ENCODE data around the gene GALNT3. TPM values are rescaled to one million over a fixed set of nuclear protein-coding genes. Genes with fewer than 3 reads are reported as not detected.

The GALNT3 gene
- polyA plus RNA-seq (2013, experiment 1 of 2; ENCODE audit: insufficient read length): 0.57 TPM
- 1.7 TPM for polyA plus RNA-seq (2013, experiment 2 of 2; ENCODE audit: insufficient read length)

DNA sequence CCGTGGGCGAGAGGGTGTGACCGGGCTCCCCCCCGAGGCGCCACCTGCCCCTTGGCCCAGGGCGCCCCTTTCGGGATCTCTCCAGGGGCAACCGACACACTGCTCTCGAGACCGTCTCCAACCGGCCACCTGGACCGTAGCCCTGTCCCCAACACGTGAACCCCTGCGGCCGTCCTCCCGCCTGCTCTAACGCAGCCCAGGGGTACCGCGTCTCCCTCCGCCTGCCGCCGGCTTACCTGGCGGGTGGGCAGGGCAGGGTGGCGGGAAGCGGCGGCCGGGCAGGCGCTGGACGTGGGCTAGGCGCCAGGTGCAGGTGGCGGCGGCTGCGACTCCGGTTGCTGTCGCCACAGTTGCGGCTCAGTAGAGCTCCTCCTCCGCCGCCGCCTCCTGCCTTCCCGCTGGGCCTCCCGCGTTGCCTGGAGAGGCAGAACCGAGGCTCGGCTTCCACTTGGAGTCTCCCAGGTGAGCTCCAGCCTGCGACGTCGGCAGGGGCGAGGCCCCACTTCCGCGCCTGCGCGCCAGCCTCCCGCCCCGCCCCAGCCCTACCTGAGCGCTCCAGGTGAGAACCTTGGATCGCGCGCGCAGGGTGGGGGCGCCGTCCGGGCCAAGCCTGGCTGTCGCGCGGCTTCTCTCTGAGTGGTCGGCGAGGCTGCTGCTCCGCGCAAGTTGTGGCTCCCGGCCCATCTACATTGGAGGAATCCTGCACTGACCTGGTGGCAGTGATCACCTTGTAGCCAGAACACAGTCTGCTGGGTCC lies at the start of gene GALNT3:
Gene GALNT3 (minus strand): TSS at position 469 of the 757 bp plus-strand sequence. CDS start 23,547 bp downstream, outside the sequence.
- DNase-seq: no peak

DNA sequence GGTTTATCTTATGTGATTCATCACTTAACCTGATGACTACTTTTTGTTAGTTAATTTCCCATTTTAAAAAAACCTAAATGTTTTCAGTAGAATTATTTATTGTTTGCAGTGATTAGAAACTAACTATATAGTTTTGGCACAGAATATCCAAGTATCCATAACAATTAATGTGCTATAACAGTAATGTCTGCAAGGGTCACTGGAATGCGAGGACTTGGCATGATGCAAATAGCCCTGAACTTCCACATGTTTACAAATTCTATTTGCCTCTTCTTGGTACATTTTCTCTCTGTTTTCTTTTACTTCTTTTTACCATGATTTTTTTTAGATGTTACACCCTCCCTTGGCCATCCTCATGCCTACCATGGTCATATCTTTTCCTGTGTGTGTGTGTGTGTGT lies 49.3 kb upstream of the GALNT3 start:
- no peak for DNase-seq

DNA sequence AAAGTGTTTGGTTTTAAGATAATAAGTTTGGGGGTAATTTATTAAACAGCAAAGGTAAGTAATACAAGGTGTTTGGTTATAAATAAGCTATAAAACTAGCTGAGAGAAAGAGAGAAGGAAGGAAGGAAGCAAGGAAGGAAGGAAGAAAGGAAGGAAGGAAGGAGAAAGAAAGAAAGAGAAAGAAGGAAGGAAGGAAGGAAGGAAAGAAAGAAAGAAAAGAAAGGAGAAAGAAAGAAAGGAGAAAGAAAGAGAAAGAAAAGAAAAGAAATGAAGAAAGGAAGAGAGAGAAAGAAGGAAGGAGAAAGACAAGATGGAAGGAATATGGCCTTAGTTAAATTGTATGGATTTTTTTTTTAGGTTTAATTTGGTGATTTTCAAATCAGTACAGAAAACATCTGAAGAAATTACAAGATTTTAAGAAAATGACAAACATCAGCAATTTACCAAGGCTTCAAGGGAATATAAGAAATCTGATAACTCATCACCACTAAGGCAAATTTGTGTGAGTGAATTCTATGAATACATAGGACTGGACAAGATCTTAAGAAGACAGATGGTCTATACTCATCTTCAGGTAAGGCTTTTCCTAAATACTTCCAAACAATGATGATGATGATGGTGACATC lies 46.4 kb upstream of the GALNT3 start:
- DNase-seq: no peak

DNA sequence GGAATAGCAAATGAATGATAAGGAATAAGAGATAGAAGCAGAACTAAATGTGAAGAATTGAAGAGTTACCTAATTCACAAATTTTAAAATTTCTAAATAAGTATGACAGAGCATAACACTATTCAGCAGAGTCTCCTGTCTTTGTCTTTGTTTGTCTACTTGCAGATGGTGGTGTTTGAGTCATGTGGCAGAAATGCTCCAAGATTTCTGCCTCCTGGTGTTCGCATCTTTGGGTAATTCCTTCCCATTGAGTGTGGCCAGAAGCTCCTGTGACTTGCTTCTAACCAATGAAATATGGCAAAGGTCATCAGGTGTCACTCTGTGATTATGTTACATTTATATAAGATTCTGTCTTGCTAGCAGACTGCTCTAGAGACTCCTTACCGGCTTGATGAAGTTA lies 45.6 kb upstream of the GALNT3 start:
- DNase-seq: peak; percentile 12

DNA sequence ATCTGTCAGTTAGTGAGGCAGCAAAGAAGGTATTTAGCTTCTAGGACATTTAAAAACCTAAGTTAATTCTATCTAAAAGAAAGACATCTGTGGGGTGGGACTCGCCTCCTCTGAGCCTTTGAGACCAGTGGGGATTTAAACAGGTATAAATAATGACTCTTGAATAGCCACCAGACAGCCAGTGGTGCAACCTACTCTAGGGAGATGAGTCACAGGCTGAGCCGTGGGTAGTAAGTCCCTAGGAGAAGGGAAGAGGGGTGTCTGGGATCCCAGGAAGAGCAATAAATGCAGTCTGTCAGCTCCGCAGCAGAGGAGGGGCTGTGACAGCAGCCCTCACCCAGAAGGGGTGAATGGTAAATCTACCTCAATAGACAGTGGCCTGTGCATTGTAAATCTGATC lies 43.1 kb upstream of the GALNT3 start:
- DNase-seq: no peak

DNA sequence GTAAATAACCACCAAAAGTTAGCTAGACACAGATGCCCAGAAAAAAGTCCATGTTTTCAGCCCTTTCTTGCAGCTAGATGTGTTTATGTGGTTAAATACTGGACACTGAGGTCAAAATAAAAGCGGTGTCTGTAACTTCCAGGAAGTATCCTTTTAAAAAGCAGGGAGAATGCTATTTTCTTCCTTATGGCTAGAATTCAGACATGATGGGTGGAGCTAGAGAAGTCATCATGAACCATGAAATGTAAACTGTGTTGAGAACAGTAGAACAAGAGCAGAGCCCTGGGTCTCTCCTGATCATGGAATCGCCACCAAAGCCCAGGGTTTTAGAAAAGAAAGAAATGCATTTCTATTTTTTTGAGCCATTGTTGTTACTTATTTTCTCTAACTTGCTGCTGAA lies 41.3 kb upstream of the GALNT3 start:
- no peak for DNase-seq

DNA sequence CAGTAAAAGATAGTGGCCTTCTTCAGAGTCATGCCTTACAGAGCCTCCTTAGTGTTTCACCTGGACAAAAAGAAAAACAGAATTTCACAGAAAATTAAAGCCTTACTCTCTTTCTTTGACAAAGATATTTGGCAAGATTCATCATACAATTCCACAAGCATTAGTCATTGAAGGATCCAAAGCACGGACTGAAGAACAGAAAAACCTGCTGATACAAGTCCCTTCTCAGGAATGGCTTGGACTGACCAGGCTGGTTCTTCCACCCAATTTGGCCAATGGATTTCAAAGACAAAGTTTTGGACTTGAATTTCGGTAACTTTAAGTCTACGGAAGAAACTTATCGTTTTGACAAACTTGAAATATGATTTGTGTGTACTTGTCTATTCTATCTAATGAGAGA lies 39.1 kb upstream of the GALNT3 start:
- DNase-seq: peak; percentile 39

DNA sequence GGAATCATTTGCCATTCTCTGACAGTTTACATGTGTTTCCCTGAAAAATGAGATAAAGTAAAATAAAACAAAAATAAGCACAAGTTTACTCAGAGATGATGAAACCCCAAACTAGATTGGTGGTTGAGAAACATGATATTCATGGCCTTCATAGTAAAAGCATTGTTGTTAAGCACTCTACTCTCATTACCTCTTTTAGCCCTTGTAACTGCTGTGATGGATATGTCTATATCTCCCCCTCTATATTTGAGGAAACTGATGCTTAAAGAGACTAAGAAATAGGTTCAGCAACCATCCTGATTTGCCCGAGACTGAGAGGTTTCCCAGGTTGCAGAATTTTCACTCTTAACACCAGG lies 33.9 kb upstream of the GALNT3 start:
- DNase-seq: no peak

DNA sequence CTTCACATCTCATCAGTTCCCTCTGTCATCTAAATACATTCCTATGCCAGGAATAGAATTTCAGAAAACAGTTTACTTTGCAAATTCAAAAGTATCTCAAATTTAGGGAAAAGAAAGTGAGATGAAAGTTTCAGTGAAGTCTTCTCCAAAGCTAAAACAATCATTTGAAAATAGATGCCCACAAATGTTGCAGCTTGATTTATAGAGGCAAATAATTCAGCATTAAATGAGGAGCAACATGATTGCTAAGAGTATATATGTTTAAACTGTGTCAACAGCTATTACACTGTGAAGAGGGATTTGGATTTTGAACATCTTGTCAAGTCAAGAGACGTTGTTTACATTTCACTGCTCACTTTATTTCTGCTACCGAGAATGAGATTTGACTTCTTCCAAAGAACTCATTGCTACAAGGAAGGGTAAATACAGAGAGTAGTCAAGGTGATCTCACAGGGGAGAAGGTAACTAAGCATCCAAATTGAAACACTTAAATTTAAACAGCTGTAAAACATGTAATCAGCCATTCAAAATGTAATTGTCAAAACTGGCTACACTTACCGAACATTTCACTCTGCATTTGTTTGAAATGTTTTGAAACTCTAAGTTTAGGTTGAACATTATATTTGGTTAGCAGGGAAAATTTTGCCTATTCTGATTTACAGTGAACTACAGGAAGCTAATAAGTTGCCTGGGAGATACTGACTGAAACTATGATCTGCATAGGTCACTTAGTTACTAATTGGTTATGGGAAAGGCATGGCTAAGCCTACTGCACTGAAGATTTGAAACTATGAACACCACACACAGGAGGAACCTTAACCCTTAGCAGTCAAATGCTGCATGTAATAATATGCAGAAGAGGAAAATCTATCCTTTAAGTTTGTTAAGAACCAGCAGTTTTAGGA lies 33.2 kb upstream of the GALNT3 start:
- DNase-seq: no peak

DNA sequence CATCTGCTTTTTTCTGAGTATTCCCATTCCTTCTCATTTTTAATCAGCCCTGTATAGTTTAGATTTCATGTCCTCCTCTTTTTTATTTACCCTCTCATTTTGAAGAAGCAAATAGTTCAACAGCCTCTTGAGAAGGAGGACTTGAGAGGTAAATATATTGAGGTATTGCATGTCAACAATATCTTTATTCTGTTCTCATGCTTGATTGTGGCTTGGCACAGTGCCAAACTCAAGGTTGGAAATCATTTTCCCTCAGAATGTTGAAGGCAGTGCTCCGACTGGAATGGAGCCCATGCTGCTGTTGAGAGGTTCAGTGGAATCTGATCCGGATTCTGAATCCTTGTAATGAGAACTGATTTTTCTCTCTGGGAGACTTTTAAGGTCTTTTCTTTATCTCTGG lies 31.0 kb upstream of the GALNT3 start:
- DNase-seq: no peak

DNA sequence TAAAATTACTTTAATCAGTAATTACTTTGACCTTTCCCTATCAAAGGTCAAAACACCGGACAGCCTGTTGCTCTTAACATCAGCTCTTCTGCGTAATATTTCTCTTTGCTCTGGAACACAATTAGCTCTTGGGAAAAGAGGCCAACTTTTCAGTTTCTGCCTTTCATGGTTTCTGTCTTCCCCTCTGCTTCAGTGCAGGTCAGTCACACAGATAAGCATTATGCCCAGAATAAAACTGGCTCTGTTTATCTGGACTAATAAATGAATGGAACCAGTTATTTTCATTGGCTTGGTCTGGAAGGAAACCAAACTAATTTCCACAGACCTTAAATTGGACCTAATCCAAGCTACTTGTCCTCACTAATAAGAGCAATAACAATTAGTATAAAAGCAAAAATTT lies 26.2 kb upstream of the GALNT3 start:
- no peak for DNase-seq

DNA sequence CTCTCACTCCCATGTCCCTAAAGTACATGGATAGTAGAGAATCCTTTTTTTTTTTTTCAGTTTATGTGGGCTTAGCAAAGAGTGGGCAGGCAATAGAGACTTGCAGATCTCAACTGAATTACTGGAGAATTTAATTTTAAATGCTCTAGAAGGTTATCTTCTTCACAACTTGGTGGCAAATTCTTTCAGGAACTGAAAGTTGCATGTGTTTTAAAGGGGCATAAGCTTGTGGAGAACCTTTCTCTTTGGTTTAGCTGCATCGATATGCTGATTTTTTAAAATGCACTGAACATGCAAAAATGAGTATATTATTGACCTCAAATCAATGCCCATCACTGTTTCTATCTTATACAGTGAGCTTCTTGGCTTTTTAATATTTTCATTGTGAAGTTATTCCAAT lies 24.9 kb upstream of the GALNT3 start:
- DNase-seq: no peak

DNA sequence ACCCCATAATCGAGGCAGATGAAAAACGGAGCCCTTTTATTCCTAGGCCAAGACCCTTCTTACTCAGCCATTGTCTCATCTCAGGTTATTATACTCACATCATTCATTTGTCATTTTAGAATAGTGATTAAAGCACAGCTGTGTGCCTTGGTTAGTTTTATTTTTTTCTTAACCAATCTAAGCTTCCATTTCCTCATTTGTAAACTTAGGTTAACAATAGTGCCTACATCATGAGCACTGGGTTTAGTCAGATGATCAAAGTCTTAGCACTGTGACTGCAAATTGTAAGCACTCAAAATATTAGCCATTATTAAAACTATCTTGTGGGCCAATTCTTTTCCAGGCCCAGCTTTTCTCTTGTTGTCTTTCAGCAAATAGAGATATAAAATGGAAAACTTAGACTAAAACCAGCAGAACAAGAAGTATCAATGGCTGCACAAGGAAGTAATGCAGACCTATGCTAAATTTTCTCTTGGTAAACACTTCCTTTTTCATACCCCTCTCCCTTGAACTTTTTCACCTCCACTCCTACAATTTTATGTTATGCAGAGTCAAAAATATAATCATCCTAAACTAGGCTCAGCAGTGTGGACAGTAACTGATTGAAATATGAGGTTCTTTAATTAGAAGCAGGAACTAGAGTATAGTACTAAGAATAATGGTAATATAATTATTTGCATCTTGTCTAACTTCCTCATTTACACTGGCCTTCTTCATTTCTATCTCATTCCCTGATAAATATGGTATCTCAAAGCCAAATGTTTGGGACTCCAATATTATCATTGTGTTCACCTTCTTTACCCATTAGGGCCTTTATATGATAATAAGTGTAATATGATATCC lies 21.5 kb upstream of the GALNT3 start:
- no peak for DNase-seq

DNA sequence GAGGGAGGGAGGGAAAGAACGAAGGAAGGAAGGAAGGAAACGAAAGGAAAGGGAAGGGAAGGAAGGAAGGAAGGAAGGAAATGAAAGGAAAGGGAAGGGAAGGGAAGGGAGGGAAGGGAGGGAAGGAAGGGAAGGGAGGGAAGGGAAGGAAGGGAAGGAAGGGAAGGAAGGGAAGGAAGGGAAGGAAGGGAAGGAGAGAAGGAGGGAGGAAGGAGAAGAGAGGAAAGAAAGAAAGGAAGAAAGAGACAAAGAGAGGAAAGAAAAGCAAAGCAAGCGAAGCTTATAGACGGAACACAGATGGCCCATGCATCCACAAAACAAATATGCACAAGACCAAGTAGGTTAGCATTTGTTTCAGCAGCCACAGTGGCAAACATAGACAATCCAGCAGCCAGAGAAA lies 20.4 kb upstream of the GALNT3 start:
- DNase-seq: no peak

DNA sequence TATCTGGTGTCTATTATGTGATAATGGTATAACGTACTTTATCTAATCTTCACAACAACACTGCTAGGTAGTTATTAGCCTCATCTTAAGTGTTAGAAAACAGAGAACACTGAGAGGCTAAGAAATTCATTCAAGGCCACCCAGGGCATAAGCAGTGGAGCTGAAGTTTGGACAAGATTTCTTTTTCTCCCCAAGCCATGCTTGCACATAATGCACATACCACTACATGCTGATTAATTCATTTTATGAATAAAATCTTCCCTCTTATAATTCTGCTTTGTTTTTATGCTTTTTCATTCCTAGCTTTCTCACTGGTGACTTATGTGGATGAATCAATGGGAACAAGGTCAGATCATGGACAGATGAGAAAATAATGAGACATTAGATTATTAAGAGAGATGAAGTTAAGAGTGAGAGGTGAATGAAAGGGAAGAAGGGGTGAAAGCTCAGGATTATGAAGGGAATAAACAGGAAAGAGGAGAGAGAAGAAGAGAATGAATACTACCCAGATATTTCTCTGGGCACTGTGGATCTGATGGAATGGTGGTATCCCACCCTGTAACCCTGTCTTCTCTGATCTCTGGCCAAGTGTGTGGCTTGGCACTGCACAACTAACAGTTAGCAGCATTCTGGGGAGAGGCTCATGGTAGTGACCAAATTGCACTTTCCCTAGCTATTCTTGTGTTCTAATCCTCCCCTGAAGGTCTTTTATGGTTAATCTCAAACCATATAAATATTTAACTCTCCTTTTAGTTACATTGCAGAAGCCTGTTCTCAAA lies 17.7 kb upstream of the GALNT3 start:
- DNase-seq: no peak

DNA sequence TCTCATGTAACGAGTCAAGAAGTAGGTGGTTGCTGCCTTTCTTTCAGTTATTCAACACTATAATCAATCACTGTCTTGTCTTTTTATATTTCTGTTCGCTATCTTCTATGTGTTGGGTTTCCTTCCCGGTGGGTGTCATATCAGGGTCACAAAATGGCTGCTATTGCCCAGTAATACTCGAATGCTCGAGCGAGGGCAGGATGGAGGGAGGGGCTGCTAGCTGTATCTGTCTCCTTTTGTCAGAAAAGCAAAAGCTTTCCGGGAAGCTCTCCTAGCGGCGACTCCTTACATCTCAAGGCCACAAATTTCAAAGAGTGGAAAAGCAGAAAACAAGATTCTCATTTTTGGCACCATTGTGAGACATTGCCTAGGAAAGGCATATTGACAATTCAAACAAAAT lies 16.4 kb upstream of the GALNT3 start:
- no peak for DNase-seq

DNA sequence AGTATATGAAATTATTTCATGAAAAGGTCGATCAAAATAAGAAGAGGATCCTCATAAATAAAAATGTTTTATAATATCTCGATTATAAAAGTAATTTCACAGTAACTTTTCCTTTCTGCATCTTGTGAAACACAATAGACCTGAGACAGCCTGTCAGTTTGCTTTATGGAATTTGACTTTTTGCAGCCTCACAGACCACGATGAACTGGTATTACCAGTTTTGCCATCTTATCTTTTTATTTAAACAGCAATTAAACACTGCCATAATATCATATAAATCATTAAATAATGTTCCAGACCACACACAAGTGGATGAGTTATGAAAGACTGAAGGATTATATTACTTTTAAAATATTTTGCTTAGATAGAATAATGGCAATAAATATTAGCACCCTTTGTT lies 10.7 kb upstream of the GALNT3 start:
- DNase-seq: no peak

DNA sequence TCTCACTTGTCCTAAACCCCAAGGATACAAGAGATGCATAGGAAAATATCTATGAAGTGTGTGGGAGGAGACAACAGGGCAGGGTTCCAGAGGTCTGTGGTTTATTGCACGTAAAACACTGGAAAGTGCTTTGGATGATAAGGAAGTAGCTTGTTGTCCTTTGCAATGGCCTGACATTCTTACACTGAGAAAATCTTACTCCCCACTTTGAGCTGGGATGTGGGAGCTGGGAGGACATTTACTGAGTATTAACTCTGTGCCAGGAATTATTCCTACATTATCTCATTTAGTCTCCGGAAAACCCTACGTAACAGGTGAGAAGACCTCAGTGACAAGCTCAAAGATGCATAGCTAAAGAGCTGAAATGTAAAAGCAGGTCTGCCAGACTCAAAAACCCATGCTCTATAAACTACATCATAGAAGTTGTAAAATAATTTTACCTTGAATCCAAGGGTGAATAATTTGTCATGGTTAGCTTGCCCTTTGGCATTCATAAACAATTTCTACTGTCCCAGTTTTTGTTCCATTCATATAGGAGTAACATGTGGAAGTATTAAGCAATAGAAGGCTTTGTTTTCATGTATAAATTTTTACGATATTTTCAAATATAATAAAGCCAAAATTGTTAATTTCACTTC lies 9.2 kb upstream of the GALNT3 start:
- no peak for DNase-seq

DNA sequence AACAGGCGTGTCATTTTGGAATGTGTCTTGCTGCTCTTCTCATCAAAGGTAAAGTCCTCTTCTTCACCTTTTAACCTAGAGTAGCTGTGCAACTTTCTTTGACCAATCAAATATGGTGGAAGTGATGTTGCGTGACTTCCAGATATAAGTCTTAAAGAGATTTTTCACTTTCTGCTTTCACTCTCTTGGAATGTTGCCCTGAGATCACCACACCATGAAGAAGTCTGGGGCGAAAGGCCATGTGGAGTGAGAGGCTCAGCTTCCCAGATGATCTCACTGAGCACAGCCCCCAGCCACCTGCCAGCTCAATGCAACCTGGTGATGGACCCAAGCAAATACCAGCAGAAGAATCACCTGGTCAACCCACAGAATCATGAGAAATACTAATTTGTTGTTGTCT lies 7.1 kb upstream of the GALNT3 start:
- no peak for DNase-seq

DNA sequence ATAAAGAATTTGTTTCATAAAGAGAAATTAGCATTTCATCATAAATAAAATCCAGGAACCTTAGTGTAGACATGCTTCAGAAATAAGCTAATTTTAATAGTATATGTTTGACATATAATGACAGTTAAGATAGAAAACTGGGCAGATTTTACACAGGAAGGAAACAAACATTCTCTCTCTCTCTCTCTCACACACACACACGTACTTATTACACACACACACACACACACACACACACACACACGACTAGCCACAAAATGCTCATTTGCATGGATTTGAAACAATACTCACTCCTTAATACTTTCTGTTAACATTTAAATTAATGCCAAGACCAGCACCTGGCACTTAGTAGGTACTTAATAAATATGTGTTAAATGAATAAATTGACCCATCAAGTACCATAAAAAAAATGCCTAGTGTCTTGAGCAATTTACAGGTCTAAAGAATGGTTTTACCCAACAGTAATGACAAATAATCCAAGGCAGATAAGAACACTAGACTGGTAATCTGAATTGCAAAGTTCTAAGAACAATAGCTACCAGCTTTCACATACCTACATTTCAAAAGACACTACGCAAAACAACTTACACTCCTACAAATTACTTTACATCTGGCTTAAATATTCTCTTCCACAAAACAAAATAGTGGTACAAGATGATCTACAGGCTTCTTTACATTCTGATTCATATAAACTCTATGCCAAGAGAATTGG lies 2.9 kb upstream of the GALNT3 start:
- DNase-seq: no peak
